Kidney tubule cell (primary cell): ENCODE results near the gene USP34.
"Not testable (repeated sequence)": the region's sequence is repeated elsewhere in the genome, so short reads cannot be mapped to it uniquely, and the experiment has no call there.

Source experiments
- DNase-seq: peaks from one replicate; pipeline ENCODE4 v3.0.0-alpha.2; 2018; ENCODE audit warnings: low spot score

Gene USP34

DNA sequence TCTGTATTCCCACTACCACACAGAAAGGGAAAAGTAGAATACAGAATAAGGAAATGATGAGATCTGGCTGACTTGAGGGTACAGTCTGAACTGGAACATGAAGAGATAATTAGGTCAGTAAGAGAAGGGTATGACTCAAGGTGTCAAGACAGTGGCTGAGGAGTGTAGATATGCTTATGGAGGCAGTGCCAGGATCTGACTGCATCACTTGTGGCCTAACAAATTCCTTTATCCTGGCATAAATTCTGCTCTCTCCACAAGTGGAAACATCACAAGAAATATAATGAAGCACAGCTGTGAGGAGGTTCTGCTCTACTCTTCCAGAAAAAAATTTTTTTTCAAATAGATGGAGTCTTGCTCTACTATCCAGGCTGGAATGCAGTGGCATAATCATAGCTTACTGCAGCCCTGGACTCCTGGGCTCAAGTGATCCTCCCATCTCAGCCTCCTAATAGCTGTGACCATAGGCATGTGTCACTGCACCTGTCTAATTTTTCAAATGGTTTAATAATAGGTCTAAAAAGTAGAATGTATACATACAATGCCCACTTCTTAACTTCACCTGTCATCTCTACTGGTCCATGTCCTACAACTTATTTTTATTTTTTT, 223.6 kb downstream of the USP34 start:
- DNase-seq, result peak; percentile 38

DNA sequence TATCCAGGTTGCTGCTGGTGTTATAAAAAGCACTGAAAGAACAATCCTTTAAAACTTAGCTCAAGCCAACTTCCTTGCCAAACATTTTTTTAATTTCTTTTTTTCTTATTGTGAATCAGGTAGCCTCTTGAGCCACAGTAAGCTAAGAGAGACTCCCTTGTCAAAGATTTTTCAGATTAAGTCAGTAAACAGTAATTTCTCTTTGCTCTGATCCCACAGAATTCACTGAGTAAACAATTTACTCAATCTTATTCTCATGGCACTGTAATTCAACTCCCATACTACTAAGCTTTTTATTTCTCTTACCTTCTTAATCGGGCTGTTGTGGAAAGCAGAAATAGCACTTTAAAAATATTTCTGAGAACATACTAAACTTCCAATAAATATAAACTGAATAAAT, 226.2 kb downstream of the USP34 start:
- no peak for DNase-seq

DNA sequence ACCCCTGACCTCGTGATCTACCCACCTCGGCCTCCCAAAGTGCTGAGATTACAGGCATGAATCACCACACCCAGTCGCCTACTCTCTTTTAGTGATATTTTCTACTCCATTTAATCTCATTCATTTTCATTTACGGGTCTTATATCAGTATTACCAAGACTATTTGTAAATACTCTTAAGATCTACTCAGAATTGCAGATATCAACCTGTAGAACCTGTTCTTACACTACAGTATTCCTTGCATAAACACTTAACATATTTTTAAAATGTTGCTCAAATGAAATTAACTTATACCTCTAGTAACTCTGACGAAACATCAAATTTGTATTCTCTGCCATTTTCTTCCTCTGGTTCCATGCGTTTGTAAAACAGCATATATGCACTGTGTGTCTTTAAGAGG, 229.6 kb downstream of the USP34 start:
- DNase-seq, result no peak

DNA sequence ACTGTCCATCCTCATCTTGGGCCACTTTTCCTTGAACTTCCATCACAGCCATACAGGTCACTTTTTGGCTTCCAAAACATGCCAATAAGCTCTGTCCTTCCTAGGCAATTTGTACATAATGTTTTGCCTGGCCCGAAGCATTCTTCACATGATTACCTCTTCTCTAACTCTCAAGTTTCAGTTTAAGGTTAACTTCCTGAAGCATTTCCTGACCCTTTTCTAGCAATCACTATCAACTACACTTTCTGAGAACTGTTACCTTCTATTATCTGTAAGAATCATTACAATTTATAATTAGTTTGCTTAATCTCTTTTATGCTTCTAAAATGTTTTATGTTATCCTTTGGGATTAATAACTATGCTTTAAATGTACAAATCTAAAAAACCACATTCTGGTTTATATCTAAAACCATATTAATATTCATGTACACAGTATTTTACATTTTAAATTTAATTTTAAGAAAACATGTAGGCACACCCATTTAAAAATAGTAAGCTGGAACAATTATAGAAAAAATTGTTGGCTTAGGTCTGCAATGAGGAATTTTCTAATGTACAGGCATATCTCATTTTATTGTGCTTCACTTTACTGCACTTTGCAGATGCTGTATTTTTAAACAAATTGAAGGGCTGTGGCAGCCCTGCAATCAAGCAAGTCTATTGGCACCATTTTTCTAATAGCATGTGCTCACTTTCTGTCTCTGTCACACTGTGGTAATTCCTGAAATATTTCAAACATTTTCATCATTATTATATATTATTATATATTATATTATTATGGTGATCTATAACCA, 232.5 kb downstream of the USP34 start:
- no peak for DNase-seq

DNA sequence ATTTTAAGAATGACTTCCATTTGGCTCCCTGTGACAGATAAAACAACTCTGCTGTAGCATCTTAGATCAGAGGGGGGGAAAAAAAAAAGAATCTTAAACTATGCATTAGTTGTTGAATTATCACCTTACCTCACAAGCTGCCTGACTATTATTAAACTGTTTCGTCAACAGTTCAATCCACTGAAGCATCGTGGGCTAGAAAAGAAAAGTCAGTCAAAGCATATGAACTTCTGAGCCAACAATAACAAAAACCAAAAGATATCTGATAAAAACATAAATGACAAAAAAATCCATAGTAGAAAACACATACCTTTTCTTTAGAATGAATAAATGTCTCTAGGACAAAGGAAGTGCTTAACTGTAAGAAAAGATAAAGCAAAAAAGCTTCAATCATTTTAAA, 235.2 kb downstream of the USP34 start:
- no peak for DNase-seq

DNA sequence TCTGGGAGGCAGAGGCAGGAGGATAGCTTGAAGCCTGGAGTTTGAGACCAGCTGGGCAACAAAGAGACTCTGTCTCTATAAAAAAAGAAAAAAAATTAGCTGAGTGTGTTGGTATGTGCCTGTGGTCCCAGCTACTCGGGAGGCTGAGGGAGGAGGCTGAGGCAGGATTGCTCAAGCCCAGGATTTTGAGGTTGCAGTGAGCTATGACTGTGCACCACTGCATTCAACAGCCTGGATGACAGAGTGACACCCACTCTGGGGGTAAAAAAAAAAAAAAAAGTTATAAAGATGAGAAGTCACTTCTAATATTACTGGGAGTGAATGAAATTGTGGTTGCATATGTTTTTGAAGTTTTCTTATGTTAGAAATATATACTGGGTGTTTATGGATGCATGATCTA, 237.3 kb downstream of the USP34 start:
- no peak for DNase-seq

DNA sequence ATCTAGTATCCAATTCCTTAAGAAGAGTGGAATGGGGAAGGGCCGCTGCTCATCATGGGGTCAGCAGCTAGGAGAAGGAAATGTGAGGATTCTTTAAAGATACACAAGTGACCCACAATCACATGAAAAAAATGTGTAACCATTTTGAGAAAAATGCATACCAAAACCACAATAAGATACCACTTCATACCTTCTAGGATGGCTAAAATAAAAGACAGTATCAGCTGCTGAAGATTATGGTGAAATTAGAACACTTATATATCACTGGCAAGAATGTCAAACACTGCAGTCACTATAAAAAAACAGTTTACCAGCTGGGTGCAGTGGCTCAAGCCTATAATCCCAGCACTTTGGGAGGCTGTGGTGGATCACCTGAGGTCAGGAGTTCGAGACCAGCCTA, 241.0 kb downstream of the USP34 start:
- DNase-seq, result no peak

DNA sequence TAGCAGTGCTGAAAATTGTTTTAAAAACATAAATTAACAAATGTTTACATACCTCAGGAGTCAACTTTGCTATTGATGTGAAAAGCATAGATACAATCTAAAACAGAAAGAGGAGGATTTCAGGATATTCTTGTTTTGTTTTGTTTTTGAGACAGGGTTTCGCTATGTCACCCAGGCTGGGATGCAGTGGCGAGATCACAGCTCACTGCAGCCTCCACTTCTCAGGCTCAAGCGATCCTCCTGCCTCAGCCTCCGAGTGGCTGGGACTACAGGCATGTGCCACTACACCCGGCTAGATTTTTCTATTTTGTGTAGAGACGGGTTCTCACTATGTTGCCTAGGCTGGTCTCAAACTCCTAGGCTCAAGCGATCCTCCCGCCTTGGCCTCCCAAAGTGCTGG, 248.3 kb downstream of the USP34 start:
- DNase-seq, result no peak

DNA sequence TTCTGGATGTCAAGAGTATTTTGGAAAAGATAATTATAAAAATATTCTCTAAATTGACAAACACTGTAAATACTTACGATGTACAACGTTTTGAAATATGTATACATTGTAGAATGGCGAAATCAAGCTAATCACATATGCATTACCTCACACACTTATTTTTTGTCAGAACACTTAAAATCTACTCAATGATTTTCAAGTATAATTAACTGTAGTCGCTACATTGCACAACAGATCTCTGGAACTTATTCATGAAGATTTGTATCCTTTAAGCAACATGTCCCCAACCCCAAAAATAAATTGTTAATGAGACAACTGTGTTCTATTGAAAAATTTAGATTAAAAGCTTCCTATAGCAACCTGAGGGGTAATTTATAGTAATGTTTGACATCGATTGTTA, 249.1 kb downstream of the USP34 start:
- DNase-seq, result no peak

DNA sequence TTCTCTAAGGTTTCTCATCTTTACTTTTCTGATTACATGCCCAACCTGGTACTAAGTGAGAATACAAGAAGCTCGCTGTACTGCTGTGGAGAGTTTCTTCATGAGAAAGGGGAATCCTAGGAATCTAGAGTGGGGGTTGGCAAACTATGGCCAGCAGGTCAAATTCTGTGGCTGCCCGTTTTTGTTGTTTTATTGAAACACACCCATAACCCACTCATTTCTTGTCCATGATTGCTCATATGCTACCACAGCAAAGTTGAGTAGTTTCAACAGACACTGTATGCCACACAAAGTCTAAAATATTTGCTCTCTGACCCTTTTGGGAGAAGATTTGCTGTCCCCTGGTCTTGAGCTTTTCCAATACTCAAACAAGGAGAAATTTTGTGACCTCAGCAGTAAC, 250.1 kb downstream of the USP34 start:
- DNase-seq, result no peak

DNA sequence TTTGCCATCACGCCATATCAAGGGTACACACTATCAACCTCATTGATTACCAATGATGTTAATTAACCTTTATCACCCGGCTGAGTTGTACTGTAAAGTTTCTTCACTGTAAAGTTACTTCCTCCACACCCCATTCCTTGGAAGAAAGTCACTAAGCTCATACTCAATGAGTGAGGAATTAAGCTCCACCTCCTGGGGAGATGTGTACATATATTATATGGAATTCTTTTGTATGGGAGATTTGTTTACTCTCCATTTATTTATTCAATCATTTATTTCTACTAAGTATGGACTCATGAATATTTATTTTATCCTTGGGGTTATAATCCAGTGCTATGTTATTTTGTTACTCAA, 252.1 kb downstream of the USP34 start:
- DNase-seq, result peak; percentile 11

DNA sequence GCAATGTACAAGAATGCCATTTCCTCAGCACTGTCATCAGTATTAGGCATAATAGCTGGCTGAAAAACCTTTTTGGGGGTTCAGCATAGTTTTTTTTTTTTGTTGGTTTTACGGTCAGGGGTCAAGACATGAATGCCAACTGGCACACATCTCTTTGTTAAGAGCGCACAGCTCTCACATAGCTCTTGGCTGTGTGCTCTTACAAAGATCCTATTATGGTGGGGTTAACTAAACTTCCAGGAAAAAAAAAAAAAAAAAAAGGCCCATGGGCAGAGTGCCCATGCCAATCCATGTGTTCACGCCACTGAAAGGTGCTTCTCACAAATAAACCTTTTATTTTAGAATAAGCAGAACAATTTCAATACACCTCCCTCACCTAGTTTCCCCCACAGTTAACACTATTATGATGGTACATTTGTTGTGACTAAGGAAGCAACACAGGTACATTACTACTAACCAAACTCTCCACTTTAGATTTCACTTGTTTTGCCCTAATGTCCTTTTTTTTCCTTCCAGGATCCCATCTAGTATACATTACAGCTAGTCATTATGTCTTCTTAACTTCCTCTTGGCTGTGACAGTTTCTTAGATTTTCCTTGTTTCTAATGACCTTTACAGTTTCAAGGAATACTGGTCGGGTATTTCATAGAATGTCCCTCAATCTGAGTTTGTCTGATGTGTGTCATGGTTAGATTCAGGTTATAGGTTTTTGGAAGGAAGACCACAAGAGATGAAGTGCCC, 252.6 kb downstream of the USP34 start:
- DNase-seq, result no peak

DNA sequence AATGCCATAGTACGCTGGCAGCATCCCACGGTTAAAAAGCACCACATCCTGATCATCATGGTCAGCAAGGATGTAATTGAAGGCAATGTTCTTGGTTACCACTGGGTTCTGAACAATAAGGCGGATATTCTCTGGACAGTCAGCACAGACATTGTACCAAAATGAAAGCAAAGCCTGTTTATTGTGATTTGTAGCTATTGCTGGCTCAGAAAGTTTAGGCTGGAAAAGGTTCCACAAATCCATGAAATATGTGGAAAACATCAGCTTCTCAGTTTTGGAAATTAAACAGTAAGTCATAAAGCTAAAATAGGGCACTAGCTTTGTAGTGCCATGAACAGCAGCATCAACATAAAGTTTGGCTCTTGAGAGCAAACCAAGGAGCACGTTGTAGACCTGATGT, 256.7 kb downstream of the USP34 start:
- DNase-seq, result no peak

DNA sequence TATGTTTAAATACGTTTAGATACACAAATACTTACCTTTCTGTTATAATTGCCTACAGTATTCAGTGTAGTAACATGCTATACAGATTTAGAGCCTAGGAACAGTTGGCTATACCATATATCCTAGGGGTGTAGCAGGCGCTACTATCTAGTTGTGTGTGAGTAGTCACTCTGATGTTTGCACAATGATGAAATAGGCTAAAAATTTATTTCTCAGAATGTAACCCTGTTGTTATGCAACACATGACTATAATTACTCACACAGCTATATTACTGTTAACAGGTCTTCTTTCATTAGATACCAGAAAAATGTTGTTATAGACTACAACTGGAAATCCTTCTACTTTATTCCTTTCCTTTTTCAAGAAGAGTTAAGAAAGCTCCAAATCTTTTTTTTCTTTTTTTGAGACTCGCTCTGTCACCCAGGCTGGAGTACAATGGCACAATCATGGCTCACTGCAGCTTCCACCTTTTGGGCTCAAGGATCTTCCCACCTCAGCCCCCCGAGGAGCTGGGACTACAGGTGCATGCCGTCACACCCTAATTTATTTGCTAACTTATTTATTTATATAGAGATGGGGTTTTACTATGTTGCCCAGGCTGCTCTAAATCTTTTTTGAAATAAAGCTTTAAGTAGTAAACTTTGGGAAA, 260.4 kb downstream of the USP34 start:
- DNase-seq, result peak; percentile 46

DNA sequence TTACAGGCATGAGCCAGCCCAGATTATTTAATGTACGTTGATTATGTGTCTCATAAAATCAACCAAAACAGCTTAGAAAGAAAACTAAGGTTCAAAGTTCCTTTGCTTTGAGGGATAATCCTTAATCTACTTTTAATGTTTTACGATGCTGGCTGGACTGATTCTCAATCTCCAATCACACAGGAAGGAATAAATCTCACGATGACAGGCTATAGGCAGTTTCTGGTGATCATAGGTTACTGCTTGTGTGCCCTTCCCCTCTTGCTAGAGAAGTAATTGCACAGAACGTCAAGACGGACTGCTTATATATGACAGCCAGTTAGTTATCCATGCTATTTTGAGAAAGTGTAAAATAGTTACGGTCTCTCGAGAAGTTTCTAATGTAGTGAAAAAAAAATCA, 265.8 kb downstream of the USP34 start:
- no peak for DNase-seq

DNA sequence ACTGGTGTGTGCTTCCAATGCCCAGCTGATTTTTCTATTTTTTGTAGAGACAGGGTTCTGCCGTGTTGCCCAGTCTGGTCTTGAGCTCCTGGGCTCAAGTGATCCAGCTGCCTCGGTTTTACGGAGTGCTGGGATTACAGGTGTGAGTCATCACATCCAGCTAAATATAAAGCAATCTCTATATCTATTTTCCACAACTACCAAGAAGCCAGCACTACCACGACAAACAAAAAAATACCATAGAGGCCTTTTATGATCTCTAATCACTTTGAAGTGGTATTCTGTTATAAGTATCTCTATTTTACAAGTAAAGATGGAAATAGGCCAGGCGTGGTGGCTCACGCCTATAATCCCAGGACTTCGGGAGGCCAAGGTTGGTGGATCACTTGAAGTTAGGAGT, 274.2 kb downstream of the USP34 start:
- no peak for DNase-seq

DNA sequence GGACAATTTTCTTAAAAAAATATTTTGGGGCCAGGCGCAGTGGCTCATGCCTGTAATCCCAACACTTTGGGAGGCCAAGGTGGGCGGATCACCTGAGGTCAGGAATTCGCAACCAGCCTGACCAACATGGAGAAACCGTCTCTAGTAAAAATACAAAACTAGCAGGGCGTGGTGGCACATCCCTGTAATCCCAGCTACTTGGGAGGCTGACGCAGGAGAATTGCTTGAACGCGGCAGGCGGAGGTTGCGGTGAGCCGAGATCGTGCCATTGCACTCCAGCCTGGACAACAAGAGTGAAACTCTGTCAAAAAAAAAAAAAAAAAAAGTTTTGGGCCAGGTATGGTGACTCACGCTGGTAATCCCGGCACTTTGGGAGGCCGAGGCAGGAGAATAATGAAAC, 276.2 kb downstream of the USP34 start:
- DNase-seq, result not testable (repeated sequence)

DNA sequence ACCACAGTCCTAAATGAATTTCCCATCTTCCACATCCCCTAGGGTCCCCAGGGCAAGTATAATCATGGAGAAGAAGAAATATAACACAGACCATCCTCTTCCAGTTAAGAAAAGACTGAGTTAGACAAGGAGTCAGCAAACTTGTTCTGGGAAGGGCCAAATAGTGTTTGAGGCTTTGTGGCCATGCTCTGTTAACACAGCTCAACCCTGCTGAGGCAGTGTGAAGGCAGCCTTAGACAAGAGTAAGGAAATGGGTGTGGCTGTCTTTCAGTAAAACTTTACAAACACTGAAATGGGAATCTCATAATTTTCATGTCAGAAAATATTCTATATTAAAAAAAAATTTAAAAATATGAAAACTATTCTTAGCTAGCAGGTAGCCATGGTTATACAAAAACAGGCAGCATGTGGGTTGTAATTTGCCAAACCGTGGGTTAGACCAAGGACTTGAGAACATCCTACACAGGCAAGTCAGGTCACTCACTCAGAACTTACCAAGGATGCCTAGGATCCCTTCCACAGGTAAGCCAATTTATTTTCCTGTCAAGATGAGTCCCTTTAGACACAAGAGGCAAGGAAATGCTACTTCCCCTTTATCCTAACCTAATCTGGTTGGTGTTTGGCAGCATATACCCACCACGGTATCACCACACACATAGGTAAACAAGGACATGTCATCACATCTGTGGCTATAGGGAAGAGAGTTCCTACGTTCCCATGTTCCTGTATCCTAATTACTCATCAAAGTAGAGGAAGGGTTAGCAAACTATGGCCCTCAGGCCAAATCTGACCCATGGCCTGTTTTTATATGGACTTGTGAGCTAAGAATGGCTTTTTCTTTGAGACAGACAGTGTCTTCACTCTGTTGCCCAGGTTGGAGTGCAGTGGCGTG, 277.0 kb downstream of the USP34 start:
- DNase-seq, result no peak

DNA sequence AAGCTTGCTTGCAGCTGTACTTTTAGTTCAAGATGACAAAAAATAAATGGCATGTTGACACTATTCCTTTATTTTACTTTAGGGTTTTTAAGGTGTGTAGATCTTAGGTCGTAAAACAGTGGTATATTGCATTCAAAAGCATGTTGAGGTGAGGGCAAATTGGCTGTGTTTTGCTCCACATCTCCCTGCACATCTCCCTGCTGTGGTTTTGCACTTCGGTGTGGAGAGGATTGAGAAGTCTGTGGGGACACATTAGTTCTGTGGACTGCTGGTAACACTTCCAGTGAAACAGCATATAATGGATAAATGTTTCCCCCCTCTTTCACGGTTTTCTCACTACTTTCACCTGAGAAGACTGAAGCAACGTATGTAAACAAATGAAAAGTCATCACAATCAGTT, 283.8 kb downstream of the USP34 start:
- no peak for DNase-seq

DNA sequence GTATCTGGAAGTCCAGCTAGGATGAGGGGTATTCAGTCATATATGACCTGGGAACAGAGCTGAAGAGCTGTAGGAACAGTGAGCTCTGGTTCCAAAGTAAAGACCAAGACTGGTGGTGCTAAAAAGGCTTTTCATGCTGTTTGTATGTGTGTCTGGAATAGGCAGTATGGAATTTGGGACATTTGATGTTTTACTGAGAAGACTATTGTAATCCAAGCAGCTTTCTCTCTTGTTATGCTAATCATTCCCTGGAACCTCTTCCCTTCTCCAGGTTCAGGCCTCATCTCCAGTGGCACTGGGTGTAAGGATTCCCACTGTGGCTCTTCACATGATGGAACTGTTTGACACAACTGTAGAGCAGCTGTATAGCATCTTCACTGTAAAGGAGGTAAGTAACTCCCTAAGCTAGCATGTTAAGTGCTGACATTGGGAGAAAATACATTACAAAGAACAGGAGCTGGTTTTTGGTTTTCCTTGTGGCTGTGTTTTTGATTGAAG, 285.6 kb downstream of the USP34 start:
- DNase-seq, result no peak

DNA sequence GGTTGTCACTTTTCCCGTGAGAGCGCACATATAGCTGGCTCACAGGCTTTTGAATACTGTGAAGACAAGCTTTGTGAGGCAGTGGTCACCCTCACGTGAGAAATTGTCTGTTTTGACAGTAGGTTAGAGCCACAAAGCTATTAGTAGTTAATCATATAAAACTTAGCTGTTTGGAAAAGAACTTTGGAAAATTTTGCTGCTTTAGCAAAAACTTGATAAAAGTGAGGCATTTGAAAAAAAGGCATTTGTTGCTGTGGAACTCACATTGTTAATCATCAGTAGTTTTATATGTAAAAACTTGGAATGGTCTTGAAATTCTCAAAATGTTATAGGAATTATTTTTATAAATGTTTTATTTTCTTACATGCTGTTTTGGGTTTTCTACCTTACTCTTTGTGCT, 286.6 kb downstream of the USP34 start:
- DNase-seq, result no peak

DNA sequence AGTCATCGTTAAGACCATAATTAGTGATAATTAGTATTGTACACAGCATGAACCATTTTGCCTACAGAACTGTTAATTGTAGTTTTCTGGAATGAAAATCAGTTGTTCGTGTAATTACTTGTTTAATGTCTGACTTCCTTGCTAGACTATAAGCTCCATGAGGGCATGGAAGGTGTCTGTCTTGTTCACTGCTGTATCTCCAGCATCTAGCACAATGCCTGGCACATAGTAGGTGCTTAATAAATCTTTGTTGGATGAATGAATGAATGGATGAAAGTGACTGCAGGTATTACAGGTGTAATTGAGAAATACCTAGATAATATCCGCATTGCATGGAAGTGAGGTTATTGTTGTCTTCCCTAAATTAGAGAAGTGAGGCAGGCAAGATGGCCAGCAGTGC, 287.1 kb downstream of the USP34 start:
- no peak for DNase-seq
